RWPE2 (cell line): Measurements from ENCODE around the gene ZC3H15.

Experiments used
- ATAC-seq: fragments of 200-7000 bp; cut with Tn5 transposase; 3 replicates; pipeline ENCODE4 v1.9.1; 2021; ENCODE audit warnings: low read depth
- DNase-seq: peaks from one replicate; pipeline ENCODE4 v3.0.0-alpha.2; 2020; ENCODE audit warnings: low spot score
- H3K27ac ChIP-seq: fragments of 450-650 bp; 2 replicates; pipeline ENCODE4 v1.5.1; 2017; ENCODE audit warnings: mild to moderate bottlenecking; ENCODE audit not compliant: poor library complexity, severe bottlenecking
- H3K27me3 ChIP-seq: fragments of 250-450 bp; sonication (Bioruptor Pico); 2 replicates; pipeline ENCODE4 v1.5.1; 2021; ENCODE audit warnings: mild to moderate bottlenecking, moderate library complexity; ENCODE audit not compliant: insufficient read depth, poor library complexity, severe bottlenecking
- H3K36me3 ChIP-seq: fragments of 250-450 bp; sonication (Bioruptor Pico); 2 replicates; pipeline ENCODE4 v1.5.1; 2020; ENCODE audit warnings: low read depth, mild to moderate bottlenecking, moderate library complexity
- H3K4me1 ChIP-seq: fragments of 250-450 bp; sonication (Bioruptor Pico); 2 replicates; pipeline ENCODE4 v1.5.1; 2021; ENCODE audit warnings: mild to moderate bottlenecking, moderate library complexity; ENCODE audit not compliant: insufficient read depth, poor library complexity, severe bottlenecking
- H3K4me3 ChIP-seq: fragments of 250-450 bp; sonication (Bioruptor Pico); 2 replicates; pipeline ENCODE4 v1.5.1; 2021; ENCODE audit warnings: mild to moderate bottlenecking, moderate library complexity; ENCODE audit not compliant: severe bottlenecking
- H3K9me3 ChIP-seq: fragments of 250-450 bp; sonication (Bioruptor Pico); 2 replicates; pipeline ENCODE4 v1.5.1; 2021; ENCODE audit warnings: mild to moderate bottlenecking, moderate library complexity; ENCODE audit not compliant: severe bottlenecking
- TF ChIP-seq, protein P1 (sequence below): fragments of 450-650 bp; IDR thresholded peaks from one replicate; pipeline ENCODE4 v1.5.1; 2017; ENCODE audit warnings: mild to moderate bottlenecking, moderate library complexity; ENCODE audit not compliant: poor library complexity, severe bottlenecking

Gene ZC3H15

DNA sequence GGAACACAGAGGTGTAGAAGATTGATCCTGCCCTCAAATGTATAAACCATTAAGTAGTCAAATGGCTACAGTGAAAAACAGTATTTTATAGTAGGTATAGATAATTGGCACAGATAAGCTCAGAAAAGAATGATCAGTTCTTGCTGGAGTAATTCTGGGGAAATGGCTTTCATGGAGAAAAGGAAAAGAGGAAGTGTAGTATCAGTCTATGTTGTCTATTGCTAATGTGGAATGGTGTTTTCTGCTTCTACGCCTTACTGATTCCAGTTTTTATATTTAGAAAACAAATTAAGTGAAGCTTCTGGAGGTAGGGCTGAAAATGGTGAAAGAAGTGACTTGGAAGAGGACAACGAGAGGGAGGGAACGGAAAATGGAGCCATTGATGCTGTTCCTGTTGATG lies 22.2 kb downstream of the ZC3H15 start:
- peaks cover 98% of the 10 kb centered on the region for H3K36me3 ChIP-seq

DNA sequence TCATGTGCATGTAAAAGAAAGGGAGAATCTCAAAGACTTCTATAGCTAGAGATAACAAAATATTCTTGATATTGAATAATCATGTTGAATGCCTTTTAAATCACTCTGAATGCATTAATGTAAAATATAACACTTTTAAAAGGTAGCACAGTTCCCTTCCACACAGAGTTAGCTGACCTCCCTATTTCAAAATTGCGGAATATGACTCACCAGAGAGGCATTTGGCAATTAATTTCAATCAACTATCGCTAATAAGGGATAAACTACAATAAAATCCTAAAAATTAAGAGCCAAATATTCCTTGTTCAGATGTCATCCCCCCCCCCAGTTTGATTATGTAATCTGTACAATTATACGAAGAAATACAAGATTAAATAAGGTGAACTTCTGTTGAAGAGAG lies 29.3 kb downstream of the ZC3H15 start:
- Histone ChIP-seq H3K4me1 (peaks cover 18% of the 10 kb centered on the region), H3K27ac (peak overlapping the region; percentile 19), H3K9me3 (no peaks in the 10 kb centered on the region), H3K36me3 (peaks cover 58% of the 10 kb centered on the region), H3K4me3 (no peak overlapping the region), H3K27me3 (no peaks in the 10 kb centered on the region)
- DNase-seq: no peak
- peak; percentile 51; the same call in 2 of the 3 replicates for ATAC-seq
- TF ChIP-seq, protein P1, sequence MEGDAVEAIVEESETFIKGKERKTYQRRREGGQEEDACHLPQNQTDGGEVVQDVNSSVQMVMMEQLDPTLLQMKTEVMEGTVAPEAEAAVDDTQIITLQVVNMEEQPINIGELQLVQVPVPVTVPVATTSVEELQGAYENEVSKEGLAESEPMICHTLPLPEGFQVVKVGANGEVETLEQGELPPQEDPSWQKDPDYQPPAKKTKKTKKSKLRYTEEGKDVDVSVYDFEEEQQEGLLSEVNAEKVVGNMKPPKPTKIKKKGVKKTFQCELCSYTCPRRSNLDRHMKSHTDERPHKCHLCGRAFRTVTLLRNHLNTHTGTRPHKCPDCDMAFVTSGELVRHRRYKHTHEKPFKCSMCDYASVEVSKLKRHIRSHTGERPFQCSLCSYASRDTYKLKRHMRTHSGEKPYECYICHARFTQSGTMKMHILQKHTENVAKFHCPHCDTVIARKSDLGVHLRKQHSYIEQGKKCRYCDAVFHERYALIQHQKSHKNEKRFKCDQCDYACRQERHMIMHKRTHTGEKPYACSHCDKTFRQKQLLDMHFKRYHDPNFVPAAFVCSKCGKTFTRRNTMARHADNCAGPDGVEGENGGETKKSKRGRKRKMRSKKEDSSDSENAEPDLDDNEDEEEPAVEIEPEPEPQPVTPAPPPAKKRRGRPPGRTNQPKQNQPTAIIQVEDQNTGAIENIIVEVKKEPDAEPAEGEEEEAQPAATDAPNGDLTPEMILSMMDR: no peak

More for the DNA sequence above, 22.2 kb downstream of the ZC3H15 start:
- DNase-seq (no peak), ATAC-seq (no peak)
- H3K4me1 ChIP-seq: no peaks in the 10 kb centered on the region
- H3K9me3 ChIP-seq: no peaks in the 10 kb centered on the region
- H3K27me3 ChIP-seq: no peaks in the 10 kb centered on the region
- H3K27ac ChIP-seq: no peak overlapping the region
- H3K4me3 ChIP-seq: no peak overlapping the region
- TF ChIP-seq, protein P1: no peak

DNA sequence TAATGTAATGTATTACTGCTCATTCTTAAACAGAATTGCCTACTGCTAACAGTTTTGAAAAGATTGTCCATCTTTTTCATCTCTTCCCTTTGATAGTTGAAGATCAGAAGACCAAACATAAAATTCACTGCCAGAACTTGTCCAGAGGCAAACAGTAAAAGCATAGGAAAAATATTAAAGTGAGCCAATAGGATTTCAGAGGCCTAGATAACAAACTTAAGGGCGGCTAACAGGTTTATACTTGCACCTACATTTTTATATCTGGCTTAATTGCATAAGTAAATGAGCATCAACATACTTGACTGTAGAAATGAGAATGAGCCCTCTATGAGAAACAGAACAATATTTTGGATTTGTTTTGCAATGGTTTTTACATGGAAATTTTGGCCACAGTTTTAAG lies 30.3 kb downstream of the ZC3H15 start:
- TF ChIP-seq, protein P1: no peak
- DNase-seq (no peak), ATAC-seq (0 out of 3 replicates have a peak, but pooled peaks have one; percentile 26)
- H3K9me3 ChIP-seq: no peaks in the 10 kb centered on the region
- no peak overlapping the region for H3K27ac ChIP-seq
- no peaks in the 10 kb centered on the region for H3K27me3 ChIP-seq
- H3K36me3 ChIP-seq: peaks cover 48% of the 10 kb centered on the region
- no peak overlapping the region for H3K4me3 ChIP-seq
- H3K4me1 ChIP-seq: peaks cover 18% of the 10 kb centered on the region

DNA sequence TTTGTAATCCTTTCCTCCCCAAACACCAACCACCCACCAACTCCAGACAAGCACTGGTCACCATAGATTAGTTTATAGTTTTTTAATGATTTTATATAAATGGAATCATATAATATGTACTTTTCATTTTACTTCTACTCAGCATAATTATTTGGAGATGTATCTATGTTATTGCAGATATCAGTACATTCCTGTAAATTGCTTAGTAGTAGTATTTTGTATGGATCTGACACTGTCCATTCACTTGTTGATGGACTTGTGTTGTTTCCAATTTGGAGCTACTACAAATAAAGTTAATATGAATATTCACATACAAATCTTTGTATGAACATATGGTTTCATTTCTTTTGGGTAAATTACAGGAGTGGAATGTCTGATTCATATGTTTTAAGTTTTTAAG lies 31.0 kb downstream of the ZC3H15 start:
- DNase-seq: no peak
- Histone ChIP-seq H3K27me3 (no peaks in the 10 kb centered on the region), H3K9me3 (no peaks in the 10 kb centered on the region), H3K4me1 (peaks cover 18% of the 10 kb centered on the region), H3K36me3 (peaks cover 41% of the 10 kb centered on the region), H3K27ac (no peak overlapping the region), H3K4me3 (no peak overlapping the region)
- no peak for ATAC-seq
- TF ChIP-seq, protein P1: no peak

DNA sequence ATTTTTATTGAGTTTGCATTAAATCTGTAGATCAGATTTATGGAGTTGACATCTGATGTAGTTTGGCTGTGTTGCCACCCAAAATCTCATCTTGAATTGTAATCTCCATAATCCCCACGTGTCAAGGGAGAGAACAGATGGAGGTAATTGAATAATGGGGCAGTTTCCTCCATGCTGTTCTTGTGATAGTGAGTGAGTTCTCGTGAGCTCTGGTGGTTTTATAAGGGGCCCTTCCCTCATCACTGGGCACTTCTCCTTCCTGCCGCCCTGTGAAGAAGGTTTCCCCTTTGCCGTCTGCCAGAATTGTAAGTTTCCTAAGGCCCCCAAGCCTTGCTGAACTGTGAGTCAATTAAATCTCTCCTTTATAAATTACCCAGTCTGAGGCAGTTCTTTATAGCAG lies 32.2 kb downstream of the ZC3H15 start:
- Histone ChIP-seq H3K9me3 (no peaks in the 10 kb centered on the region), H3K36me3 (peaks cover 29% of the 10 kb centered on the region), H3K4me1 (peaks cover 18% of the 10 kb centered on the region), H3K27ac (no peak overlapping the region), H3K4me3 (no peak overlapping the region), H3K27me3 (no peaks in the 10 kb centered on the region)
- DNase-seq (no peak), ATAC-seq (no peak)
- TF ChIP-seq, protein P1: no peak
